Neural cell (in vitro differentiated cells): ENCODE measurements around the gene OTUD5.

Experiments
- MXI1 ChIP-seq: fragments of 450-650 bp; conservative IDR thresholded peaks from 2 replicates; pipeline ENCODE4 v1.6.1; 2014; ENCODE audit warnings: antibody characterized with exemption, mild to moderate bottlenecking; ENCODE audit not compliant: poor library complexity, severe bottlenecking
- POLR2AphosphoS5 ChIP-seq: IDR thresholded peaks from 2 replicates; pipeline ENCODE4 v1.6.1; 2012
- RAD21 ChIP-seq: fragments of 450-650 bp; conservative IDR thresholded peaks from 2 replicates; pipeline ENCODE4 v1.6.1; 2014; ENCODE audit warnings: antibody characterized with exemption, mild to moderate bottlenecking, moderate library complexity
- TF ChIP-seq, protein P1 (sequence below): fragments of 450-650 bp; IDR thresholded peaks from 2 replicates; pipeline ENCODE4 v1.5.1; 2014; ENCODE audit warnings: antibody characterized with exemption, mild to moderate bottlenecking, moderate library complexity; ENCODE audit not compliant: poor library complexity, severe bottlenecking

DNA sequence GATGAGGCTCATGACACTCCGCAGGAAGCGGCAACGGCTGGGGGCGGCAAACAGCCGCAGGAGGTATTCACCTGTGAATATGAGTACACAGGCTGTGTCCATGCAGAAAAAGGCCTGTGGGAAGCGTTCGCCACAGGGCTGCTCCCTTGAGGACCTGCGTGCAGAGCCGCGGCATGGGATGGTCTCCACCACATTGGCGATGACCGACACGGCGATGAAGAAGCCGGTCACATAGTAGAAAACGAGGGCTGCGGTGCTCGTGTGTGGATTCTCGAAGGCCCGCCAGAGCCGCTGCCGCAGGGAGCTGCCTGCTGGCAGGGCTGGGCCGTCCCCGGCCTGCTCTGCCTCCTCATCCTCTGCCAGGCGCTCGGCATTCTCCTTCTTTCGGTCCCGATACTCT, 12.1 kb upstream of the OTUD5 start:
- TF ChIP-seq, protein P1, sequence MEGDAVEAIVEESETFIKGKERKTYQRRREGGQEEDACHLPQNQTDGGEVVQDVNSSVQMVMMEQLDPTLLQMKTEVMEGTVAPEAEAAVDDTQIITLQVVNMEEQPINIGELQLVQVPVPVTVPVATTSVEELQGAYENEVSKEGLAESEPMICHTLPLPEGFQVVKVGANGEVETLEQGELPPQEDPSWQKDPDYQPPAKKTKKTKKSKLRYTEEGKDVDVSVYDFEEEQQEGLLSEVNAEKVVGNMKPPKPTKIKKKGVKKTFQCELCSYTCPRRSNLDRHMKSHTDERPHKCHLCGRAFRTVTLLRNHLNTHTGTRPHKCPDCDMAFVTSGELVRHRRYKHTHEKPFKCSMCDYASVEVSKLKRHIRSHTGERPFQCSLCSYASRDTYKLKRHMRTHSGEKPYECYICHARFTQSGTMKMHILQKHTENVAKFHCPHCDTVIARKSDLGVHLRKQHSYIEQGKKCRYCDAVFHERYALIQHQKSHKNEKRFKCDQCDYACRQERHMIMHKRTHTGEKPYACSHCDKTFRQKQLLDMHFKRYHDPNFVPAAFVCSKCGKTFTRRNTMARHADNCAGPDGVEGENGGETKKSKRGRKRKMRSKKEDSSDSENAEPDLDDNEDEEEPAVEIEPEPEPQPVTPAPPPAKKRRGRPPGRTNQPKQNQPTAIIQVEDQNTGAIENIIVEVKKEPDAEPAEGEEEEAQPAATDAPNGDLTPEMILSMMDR = no peak
- TF ChIP-seq RAD21 = no peak
- TF ChIP-seq POLR2AphosphoS5 = no peak
- no peak for TF ChIP-seq MXI1
